Spleen (tissue), 7 donors: ENCODE data around the gene ACYP2.

Source experiments
- CTCF ChIP-seq, 11 experiments: fragments of 200-600 bp in 7 of 11; fragments of 450-650 bp in 4 of 11; sonication (generic) in 4 of 11; IDR thresholded peaks in 8 of 11; conservative IDR thresholded peaks in 3 of 11; 1 replicate in 7 of 11; 2 replicates in 4 of 11; pipeline versions ENCODE4 v1.4.0 to v1.8.0; 2016 to 2021; ENCODE audit warnings: antibody characterized with exemption in 11 of 11, inconsistent platforms in 4 of 11, mild to moderate bottlenecking in 1 of 11
- POLR2A ChIP-seq, 3 donors: fragments of 450-650 bp; IDR thresholded peaks; one replicate each; pipeline ENCODE4 v1.5.1; 2017; ENCODE audit warnings: antibody characterized with exemption in 3 of 3, mild to moderate bottlenecking in 1 of 3
- POLR2AphosphoS5 ChIP-seq, 3 donors: sonication (generic); formaldehyde crosslinking; IDR thresholded peaks; one replicate each; pipeline ENCODE4 v1.5.1; 2017; ENCODE audit warnings: antibody characterized with exemption in 3 of 3
- donor health status: DM: no; HTN: no; CAD: no; lungs with moderate emphysema.
- donor health status: DM: no; HTN: no; CAD: no.
- donor health status: DM: no; HTN: no; CAD: no.

DNA sequence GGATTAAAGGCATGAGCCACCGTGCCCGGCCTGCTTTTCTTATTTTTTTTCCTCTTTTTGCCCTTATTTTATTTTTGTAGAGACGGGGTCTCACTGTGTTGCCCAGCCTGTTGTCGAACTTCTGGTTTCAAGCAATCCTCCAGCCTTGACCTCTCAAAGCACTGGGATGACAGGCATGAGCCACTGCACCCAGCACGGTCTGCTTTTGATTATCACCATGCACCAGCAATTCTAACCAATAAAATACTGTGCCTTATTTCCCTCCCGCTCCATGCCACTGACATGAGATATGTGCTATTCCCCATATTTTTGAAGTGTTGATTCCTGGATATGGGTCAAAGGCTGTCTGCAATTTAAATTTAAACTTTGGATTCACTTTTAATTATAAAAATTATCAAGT is 42.9 kb downstream of the ACYP2 start:
- TF ChIP-seq CTCF (IDR thresholded peaks at IDR 0.05 in 8 of 11, conservative IDR thresholded peaks at IDR 0.05 in 3 of 11) (no peak), POLR2AphosphoS5 (IDR thresholded peaks at IDR 0.05) (no peak), POLR2A (IDR thresholded peaks at IDR 0.05) (no peak)
